Gastrocnemius medialis (tissue), 4 donors: Measurements from ENCODE around the gene CEBPZOS. TPM values are rescaled to one million over a fixed set of nuclear protein-coding genes. Genes with fewer than 3 reads are reported as not detected.
"Not testable (repeated sequence)": the region's sequence is repeated elsewhere in the genome, so short reads cannot be mapped to it uniquely, and the experiment has no call there.

Experiments
- ATAC-seq, 2 donors: fragments of 150-250 bp; one replicate each; pipeline ENCODE4 v1.9.1; 2016
- DNase-seq, 2 donors: peaks; one replicate each; pipeline ENCODE4 v3.0.0-alpha.2; 2019
- H3K27ac ChIP-seq, 4 donors: fragments of 200-600 bp; sonication (generic); 1 replicate in 1 of 4; 2 replicates in 3 of 4; pipeline ENCODE4 v1.5.1; 2016 to 2018; ENCODE audit warnings: mild to moderate bottlenecking in 2 of 4, moderate library complexity in 1 of 4
- H3K27me3 ChIP-seq, 3 donors: fragments of 200-600 bp; sonication (generic) in 2 of 3; 1 replicate in 1 of 3; 2 replicates in 2 of 3; pipeline versions ENCODE4 v1.5.1 to v1.6.0; 2016 to 2019; ENCODE audit warnings: mild to moderate bottlenecking in 1 of 3, moderate library complexity in 1 of 3
- H3K36me3 ChIP-seq, 2 donors: fragments of 200-600 bp; sonication (generic) in 1 of 2; one replicate each; pipeline ENCODE4 v1.5.1; 2017 to 2018
- H3K4me1 ChIP-seq, 2 donors: fragments of 200-600 bp; sonication (generic) in 1 of 2; one replicate each; pipeline ENCODE4 v1.5.1; 2016 to 2017; ENCODE audit warnings: mild to moderate bottlenecking in 2 of 2
- H3K4me3 ChIP-seq, 4 donors: fragments of 200-600 bp; sonication (generic) in 3 of 4; 1 replicate in 1 of 4; 2 replicates in 3 of 4; pipeline ENCODE4 v1.5.1; 2016 to 2019; ENCODE audit warnings: mild to moderate bottlenecking in 2 of 4
- H3K9me3 ChIP-seq, 3 donors: fragments of 200-600 bp; sonication (generic) in 2 of 3; 1 replicate in 1 of 3; 2 replicates in 2 of 3; pipeline ENCODE4 v1.5.1; 2016 to 2019
- CTCF ChIP-seq, 5 experiments: fragments of 450-650 bp in 3 of 5; fragments of 200-600 bp in 2 of 5; sonication (generic) in 2 of 5; IDR thresholded peaks in 4 of 5; conservative IDR thresholded peaks in 1 of 5; 1 replicate in 4 of 5; 2 replicates in 1 of 5; pipeline ENCODE4 v1.5.1; 2016 to 2019; ENCODE audit warnings: antibody characterized with exemption in 5 of 5, mild to moderate bottlenecking in 3 of 5, moderate library complexity in 3 of 5
- POLR2A ChIP-seq, 2 donors: fragments of 450-650 bp; IDR thresholded peaks; one replicate each; pipeline ENCODE4 v1.6.1; 2017; ENCODE audit warnings: antibody characterized with exemption in 2 of 2, mild to moderate bottlenecking in 2 of 2, moderate library complexity in 2 of 2
- in situ Hi-C, 4 donors: fragments of 200-750 bp; cut with MboI; loops; one replicate each; pipeline versions ENCODE4 v1.15.0 to v1.8.0; 2017; ENCODE audit warnings: low sequenced_read_pairs in 4 of 4
- intact Hi-C: fragments of 100-400 bp; cut with DNase I; formaldehyde crosslinking; loops from one replicate; pipeline ENCODE4 v1.15.1; 2023; ENCODE audit warnings: low total_unique reads
- total RNA-seq, 4 donors: library from RNA; depleted of rRNA; stranded (reverse); fragments of >200 nt; gene quantifications; one replicate each; pipeline versions ENCODE4 v1.1.0 to v1.2.3, GENCODE V29; 2016

CEBPZOS gene
- total RNA-seq, 4 donors from 2014 or later: 19.9 to 33.1 (median 24.1) TPM

- DNase-seq (no peak), ATAC-seq (no peak)
- Histone ChIP-seq H3K27ac (no peak overlapping the region), H3K4me3 (no peak overlapping the region), H3K36me3 (peaks cover 2 to 82% of the 10 kb centered on the region in 2 donors), H3K4me1 (peaks cover 0 to 2% of the 10 kb centered on the region in 2 donors), H3K27me3 (no peaks in the 10 kb centered on the region), H3K9me3 (no peaks in the 10 kb centered on the region)
- intact Hi-C loops (no loop called here), in situ Hi-C loops (no loop called here)
- TF ChIP-seq POLR2A (IDR thresholded peaks at IDR 0.05): no peak
- TF ChIP-seq CTCF (IDR thresholded peaks at IDR 0.05 in 4 of 5, conservative IDR thresholded peaks at IDR 0.05 in 1 of 5): no peak
Measured at GRCh38 chr2:37219046-37219445, 22.8 kb downstream of the CEBPZOS start.

GRCh38 chr2:37223131-37223530 is 26.8 kb downstream of the CEBPZOS start:
- Histone ChIP-seq H3K9me3 (no peaks in the 10 kb centered on the region), H3K27ac (no peak overlapping the region), H3K36me3 (peaks cover 2 to 68% of the 10 kb centered on the region in 2 donors), H3K4me3 (no peak overlapping the region), H3K27me3 (no peaks in the 10 kb centered on the region), H3K4me1 (peaks cover 0 to 5% of the 10 kb centered on the region in 2 donors)
- DNase-seq (no peak), ATAC-seq (no peak)
- in situ Hi-C loops: no loop called here
- TF ChIP-seq CTCF (IDR thresholded peaks at IDR 0.05 in 4 of 5, conservative IDR thresholded peaks at IDR 0.05 in 1 of 5) (no peak), POLR2A (IDR thresholded peaks at IDR 0.05) (no peak)
- intact Hi-C loops: no loop called here

GRCh38 chr2:37224063-37224462 is 27.8 kb downstream of the CEBPZOS start:
- in situ Hi-C loops: no loop called here
- intact Hi-C loops: no loop called here
- Histone ChIP-seq H3K4me1 (peaks cover under 1 to 9% of the 10 kb centered on the region in 2 donors), H3K27ac (no peak overlapping the region), H3K27me3 (no peaks in the 10 kb centered on the region), H3K36me3 (peaks cover 2 to 67% of the 10 kb centered on the region in 2 donors), H3K4me3 (no peak overlapping the region), H3K9me3 (no peaks in the 10 kb centered on the region)
- no peak for DNase-seq
- TF ChIP-seq CTCF (IDR thresholded peaks at IDR 0.05 in 4 of 5, conservative IDR thresholded peaks at IDR 0.05 in 1 of 5) (no peak), POLR2A (IDR thresholded peaks at IDR 0.05) (no peak)
- ATAC-seq: no peak

- H3K36me3 ChIP-seq: peaks cover 2 to 56% of the 10 kb centered on the region in 2 donors
- in situ Hi-C loops: not testable (repeated sequence)
Measured at GRCh38 chr2:37225129-37225528, 28.8 kb downstream of the CEBPZOS start.

GRCh38 chr2:37226863-37227262 is 30.6 kb downstream of the CEBPZOS start:
- TF ChIP-seq POLR2A (IDR thresholded peaks at IDR 0.05) (no peak), CTCF (IDR thresholded peaks at IDR 0.05 in 4 of 5, conservative IDR thresholded peaks at IDR 0.05 in 1 of 5) (no peak)

More at GRCh38 chr2:37225129-37225528, 28.8 kb downstream of the CEBPZOS start:
- intact Hi-C loops, ATAC-seq, H3K4me3 ChIP-seq, H3K27me3 ChIP-seq, DNase-seq, H3K9me3 ChIP-seq, H3K27ac ChIP-seq: not testable (repeated sequence)
- peaks cover 11 to 20% of the 10 kb centered on the region in 2 donors for H3K4me1 ChIP-seq

More at GRCh38 chr2:37226863-37227262, 30.6 kb downstream of the CEBPZOS start:
- H3K27me3 ChIP-seq: no peaks in the 10 kb centered on the region
- no peak for ATAC-seq
- no peak overlapping the region for H3K27ac ChIP-seq
- no peak for DNase-seq
- peaks cover 16 to 24% of the 10 kb centered on the region in 2 donors for H3K4me1 ChIP-seq
- H3K4me3 ChIP-seq: no peak overlapping the region
- H3K9me3 ChIP-seq: no peaks in the 10 kb centered on the region
- intact Hi-C loops (no loop called here), in situ Hi-C loops (no loop called here)
- peaks cover 0 to 41% of the 10 kb centered on the region in 2 donors for H3K36me3 ChIP-seq
